ENCODE measurements around the gene BTNL2.
"Not testable (repeated sequence)": the region's sequence is repeated elsewhere in the genome, so short reads cannot be mapped to it uniquely, and the experiment has no call there.

BTNL2 gene, protein sequence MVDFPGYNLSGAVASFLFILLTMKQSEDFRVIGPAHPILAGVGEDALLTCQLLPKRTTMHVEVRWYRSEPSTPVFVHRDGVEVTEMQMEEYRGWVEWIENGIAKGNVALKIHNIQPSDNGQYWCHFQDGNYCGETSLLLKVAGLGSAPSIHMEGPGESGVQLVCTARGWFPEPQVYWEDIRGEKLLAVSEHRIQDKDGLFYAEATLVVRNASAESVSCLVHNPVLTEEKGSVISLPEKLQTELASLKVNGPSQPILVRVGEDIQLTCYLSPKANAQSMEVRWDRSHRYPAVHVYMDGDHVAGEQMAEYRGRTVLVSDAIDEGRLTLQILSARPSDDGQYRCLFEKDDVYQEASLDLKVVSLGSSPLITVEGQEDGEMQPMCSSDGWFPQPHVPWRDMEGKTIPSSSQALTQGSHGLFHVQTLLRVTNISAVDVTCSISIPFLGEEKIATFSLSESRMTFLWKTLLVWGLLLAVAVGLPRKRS

DNA sequence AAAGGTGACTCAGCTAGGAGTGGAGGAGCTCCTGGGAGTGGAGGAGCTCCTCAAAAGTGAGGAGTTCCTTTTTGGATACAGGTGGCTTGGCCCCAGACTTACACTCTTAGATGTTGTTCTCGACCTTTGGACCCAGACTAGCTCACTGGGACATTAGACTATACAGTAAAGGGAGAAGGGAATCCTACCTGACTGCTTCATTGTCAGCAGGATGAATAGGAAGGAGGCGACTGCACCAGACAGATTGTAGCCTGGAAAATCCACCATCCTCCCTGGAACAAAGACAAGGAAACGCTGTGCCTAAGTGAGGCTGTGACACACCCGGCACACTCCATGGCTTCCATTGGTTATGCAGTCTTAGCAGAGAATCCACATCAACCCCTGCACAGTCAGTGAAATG, at the start of gene BTNL2:
BTNL2 (minus strand) TSS at position 325 of the 400 bp plus-strand sequence; CDS start at position 267, 58 bp downstream.
- DNase-seq (ENCODE audit: low read depth) = no peak

DNA sequence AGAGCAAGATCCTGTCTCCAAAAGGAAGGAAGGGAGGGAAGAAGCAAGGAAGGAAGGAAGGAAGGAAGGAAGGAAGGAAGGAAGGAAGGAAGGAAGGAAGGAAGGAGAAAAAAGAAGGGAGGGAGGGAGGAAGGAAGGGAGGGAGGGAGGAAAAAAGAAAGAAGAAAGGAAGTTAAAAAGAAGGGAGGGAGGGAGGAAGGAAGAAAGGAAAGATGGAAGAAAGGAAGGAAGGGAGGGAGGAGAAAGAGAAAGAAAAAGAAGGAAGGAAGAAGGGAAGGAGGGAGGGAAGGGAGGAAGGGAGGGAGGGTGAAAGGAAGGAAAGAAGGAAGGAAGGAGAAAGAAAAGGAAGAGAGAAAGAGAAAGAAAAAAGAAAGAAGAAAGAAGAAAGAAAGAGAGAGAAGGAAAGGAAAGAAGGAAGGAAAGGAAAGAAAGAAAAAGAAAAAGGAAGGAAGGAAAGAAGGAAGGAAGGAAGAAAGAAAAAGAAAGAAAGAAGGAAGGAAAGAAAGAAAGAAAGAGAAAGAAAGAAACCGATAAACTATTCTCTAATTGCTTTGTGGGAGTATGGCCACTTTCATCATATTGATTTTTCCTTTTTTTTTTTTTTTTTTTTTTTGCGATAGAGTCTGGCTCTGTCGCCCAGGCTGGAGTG, 42.2 kb upstream of the BTNL2 start:
- DNase-seq (ENCODE audit: low read depth) = no peak

DNA sequence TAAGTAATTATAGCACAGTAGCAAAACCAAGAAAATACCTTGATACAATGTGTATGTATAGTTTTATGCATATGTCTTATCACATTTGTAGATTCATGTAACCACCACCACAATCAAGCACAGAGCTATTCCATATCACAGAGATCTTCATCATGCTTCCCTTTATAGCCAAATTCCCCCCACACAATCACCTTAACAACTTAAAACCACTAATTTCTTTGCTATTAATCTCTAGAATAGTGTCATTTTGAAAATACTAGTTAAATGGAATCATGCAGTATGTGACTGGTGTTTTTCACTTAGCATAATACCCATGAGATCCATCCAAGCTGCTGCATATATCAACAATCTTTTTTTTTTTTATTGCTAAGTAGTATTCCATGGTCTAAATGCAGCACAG, 41.0 kb upstream of the BTNL2 start:
- no peak for DNase-seq (ENCODE audit: low read depth)

DNA sequence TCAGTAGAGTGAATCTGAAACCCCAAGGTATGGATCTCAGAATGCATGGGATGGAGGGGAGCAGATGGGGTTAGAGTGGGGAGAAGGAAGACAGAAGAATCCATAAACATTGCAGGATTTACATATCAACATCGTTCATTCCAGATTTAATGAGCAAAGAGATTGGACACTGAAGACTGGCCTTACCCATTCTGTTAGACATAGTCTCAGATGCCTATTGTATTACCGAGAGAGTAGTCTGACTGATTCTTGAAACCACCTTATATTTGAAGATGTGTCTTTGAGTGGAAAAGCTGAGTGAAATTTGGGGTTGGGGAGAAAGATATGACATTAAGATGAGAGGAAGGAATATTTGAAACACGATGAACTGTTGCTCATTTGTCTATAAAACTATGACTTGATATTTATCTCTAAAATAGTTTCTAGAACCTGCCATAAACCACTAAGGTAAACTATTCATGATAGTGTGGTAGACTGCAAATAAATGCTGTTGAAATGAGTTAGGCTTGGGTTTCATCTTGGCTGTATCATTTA, 38.4 kb upstream of the BTNL2 start:
- DNase-seq (ENCODE audit: low read depth) = no peak

DNA sequence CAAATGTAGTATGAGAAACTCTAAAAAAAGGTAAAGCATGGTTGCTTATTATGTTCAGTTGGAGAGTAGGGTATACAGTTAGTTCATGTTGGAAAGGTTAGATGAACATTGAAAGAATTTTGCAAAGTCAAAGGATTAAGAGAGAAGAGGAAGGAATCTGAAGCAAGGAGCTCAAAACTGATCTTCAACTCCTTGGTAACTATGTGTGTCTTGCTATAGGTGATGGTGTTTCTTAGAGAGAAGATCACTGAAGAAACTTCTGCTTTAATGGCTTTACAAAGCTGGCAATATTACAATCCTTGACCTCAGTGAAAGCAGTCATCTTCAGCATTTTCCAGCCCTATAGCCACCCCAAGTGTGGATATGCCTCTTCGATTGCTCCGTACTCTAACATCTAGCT, 37.5 kb upstream of the BTNL2 start:
- DNase-seq (ENCODE audit: low read depth) = no peak

DNA sequence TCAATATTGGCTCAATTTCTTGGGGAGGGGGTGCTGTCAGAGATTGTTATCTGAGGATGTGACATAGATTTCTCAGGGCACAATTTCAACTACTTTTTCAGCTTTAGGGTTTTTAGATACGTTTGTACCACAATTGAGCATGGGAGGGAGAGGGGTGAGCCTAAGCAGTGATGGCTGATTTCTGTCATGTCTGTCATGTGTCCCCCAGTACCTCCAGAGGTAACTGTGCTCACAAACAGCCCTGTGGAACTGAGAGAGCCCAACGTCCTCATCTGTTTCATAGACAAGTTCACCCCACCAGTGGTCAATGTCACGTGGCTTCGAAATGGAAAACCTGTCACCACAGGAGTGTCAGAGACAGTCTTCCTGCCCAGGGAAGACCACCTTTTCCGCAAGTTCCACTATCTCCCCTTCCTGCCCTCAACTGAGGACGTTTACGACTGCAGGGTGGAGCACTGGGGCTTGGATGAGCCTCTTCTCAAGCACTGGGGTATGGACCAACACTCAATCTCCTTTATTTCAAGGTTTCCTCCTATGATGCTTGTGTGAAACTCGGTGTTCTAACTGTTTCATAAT, 36.1 kb upstream of the BTNL2 start:
- no peak for DNase-seq (ENCODE audit: low read depth)

DNA sequence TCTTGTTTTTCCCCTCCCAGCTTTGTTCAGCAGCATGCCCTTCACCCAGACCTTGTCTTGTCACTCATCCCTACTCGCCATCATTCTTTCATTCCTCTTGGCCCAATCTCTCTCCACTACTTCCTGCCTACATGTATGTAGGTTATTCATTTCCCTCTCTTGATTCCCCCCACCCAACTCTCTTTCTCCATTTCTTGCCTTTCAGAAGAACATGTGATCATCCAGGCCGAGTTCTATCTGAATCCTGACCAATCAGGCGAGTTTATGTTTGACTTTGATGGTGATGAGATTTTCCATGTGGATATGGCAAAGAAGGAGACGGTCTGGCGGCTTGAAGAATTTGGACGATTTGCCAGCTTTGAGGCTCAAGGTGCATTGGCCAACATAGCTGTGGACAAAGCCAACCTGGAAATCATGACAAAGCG, 35.3 kb upstream of the BTNL2 start:
- DNase-seq (ENCODE audit: low read depth) = no peak

DNA sequence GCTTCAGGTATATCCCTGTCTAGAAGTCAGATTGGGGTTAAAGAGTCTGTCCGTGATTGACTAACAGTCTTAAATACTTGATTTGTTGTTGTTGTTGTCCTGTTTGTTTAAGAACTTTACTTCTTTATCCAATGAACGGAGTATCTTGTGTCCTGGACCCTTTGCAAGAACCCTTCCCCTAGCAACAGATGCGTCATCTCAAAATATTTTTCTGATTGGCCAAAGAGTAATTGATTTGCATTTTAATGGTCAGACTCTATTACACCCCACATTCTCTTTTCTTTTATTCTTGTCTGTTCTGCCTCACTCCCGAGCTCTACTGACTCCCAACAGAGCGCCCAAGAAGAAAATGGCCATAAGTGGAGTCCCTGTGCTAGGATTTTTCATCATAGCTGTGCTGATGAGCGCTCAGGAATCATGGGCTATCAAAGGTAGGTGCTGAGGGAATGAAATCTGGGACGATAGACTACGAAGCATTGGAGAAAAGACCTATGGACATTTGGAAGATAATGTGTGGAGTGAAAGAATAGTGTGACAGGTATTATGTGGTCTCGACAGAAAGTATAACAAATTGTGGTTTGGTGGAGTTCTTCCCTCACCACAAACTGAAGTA, 32.7 kb upstream of the BTNL2 start, which contains the start of gene HLA-DRA:
HLA-DRA (plus strand) TSS at position 286 of the 613 bp plus-strand sequence; CDS start at position 350, 64 bp downstream.
- DNase-seq (ENCODE audit: low read depth) = no peak

DNA sequence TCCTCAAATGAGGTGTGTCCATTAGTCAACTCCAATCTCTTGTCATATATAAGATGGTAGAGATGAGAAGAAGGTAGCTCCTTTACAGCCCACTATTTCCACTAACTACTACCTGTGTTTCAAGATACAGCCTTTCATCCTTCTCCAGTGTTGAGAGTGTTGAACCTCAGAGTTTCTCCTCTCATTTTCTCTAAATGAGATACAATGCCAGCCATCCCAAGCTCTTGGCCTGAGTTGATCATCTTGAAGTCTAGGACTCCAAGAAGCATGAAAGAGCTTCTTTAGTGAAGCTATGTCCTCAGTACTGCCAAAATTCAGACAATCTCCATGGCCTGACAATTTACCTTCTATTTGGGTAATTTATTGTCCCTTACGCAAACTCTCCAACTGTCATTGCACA, 32.2 kb upstream of the BTNL2 start:
- no peak for DNase-seq (ENCODE audit: low read depth)

DNA sequence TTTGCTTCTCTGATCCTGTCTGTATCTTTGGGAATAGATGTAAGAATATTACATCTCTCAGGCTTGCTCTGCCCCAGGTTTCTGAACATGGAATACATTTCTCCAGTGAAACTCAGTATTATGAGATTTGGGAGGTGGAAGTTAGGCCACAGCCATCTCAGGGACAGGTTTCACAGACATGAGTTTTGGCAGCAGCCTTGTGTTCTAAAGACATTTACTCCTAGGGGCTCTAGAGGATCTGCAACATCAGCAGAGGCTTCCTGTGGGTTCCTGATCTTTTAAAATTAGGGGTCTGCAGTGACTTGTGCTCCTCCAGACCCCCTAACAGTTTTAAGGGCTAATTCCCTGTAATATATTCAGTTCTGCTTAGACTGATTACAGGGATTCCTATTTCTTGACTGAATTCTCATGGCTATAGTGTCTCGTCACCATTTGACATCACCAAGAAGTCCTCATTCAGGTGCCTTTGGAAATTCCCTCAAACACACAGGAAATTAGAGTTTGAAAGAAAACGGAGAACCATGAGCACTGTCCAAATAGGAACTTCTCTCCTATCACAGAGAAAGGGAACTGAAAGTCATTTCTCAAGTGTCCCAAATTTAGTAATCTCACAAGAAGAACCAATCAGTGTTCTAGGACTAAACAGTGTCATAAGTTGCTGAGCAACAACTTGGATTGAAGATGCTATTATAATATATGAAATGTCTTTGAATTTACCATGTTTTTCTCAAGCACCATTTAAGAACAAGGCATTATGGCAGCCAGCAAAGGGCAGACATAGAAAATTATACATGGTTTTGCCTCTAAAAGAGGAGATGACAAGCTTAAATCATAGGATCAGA, 30.2 kb upstream of the BTNL2 start:
- DNase-seq (ENCODE audit: low read depth) = no peak

DNA sequence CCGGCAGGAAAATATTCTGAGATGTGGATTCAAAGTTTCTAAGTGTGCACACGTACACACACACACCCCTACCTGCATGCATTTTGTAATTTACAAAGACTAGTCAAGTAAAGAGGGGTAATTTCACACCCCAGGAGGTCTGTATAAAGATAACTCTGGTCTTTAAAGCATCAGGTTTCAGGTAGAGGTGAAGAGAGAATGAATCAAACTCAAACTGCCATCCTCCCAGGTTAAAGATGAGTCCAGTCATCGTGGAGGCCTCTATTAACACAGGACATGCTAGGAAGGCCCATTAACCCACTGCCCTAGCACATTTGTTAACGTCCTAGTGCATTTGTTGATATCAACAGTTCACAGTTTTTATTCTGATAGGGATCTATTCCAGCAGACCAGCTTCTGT, 29.2 kb upstream of the BTNL2 start:
- no peak for DNase-seq (ENCODE audit: low read depth)

DNA sequence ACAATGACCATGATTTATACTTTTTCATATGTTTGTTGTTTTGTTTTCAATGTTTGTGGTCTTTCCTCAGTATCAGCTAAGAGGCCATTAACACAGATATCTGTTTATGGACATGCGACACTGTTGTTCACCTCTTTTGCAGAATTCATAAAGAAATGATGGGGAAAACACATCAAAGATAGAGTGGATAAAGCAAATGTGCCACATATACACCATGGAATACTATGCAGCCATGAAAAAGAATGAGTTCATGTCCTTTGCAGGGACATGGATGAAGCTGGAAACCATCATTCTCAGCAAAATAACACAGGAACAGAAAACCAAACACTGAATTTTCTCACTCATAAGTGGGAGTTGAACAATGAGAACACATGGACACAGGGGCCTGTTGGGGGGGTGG, 27.0 kb upstream of the BTNL2 start:
- not testable (repeated sequence) for DNase-seq (ENCODE audit: low read depth)

DNA sequence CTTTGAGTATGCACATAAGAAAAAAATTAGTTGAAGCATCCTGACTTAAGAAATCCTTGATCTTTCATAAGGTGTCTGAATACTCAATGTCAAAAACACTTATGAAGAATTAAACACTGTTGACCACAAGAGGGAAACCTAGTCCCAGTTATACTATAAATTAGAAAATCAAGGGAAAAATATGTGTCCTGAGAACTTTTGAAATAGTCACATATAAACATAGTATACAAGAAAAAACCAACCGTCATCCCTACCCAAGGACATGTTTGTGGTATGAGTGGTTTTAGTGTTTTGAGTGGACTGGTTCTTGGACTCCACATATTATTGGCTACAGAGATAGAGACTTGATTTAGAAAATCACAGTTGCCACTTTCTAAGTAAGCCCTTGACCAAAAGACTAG, 25.1 kb upstream of the BTNL2 start:
- no peak for DNase-seq (ENCODE audit: low read depth)

DNA sequence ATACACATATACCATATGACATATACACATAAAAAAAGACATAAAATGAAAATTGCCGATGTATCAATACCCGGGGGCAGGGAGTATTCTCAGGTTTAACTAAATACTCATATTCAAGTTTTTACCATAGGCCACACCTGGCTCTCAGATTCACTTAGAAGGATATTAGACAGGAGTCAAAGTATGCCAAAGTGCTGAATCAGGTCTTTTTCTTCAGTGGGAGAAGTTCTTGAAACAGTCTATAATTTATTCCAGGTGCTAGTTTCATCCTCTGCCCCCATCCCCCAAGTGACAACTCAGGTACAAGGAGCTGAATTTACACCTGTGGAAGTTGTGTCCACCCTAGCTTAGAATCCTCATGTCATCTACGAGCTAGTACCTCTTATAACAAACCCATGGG, 24.2 kb upstream of the BTNL2 start:
- no peak for DNase-seq (ENCODE audit: low read depth)

DNA sequence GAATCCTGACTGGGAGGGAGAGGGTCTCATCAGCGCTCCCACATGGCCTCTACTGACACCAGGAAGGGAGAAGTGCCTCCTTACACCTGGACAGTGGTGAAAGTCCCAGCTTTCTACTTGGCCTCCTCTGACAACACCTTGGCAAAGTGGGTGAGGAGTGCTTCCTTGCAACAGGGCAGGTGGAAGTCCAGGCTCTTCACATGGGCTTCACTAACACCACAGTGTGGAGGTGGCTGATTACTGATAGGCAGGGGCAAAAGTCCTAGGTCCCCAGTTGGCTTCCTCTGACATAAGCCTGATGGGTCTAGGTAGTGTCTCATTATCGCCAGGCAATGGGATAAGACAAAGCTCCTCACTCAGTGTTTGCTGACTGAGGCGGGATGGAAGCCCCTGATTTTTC, 23.2 kb upstream of the BTNL2 start:
- DNase-seq (ENCODE audit: low read depth) = no peak

DNA sequence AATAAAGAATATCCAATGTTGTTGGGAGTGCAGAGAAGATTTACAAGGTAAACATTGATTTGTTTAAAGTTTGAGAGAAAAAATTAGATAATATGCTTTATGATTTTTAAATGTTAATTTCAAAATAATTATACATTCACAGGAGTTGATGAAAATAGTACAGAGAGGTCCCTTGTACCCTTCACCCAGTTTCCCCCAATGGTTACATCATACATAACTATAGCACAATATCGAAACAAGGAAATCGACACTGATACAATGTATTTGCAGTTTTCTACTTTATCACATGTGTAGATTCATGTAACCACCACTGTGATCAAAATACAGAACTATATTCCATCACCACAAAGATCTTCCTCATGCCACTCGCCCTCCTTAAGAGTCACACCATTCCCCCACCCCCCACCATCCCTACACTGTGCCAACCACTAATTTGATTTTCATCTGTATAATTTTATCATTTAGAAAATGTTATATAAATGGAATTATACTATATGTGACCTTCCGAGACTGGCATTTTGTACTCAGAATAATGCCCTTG, 21.0 kb upstream of the BTNL2 start:
- no peak for DNase-seq (ENCODE audit: low read depth)

DNA sequence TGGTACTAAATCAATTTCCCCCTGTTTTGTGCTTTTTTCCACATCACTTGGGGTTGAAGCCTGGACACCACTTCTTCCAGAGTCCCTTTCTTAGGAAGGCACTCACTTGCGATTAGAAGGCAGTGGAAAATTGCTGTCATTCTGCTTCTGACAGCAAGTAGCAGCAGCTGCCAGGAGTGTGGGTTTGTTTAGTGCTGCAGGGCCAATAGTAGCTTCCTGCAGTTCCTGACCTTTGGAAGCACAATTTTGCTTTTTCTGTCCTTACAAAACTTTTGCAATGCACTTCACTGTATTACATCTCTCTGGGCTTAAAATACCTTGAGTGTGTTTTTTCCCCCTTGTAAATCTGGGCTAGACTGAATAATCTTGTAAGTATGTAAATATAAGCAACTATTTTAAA, 20.2 kb upstream of the BTNL2 start:
- no peak for DNase-seq (ENCODE audit: low read depth)

DNA sequence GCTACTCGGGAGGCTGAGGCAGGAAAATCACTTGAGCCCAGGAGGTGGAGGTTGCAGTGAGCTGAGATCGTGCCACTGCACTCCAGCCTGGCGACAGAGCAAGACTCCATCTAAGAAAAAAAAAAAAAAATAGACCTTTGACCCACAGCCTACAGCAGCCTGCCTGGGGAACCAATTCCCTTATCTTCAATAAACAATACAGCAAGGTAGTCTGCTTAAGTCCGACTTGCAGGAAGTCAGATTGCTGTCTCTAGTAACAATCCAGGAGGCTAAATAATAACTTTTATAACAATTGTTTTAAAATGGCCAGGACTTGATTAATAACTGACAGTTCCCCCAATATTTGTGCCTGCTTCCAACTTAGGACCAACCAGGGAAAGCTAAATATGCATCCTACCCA, 19.4 kb upstream of the BTNL2 start:
- no peak for DNase-seq (ENCODE audit: low read depth)

DNA sequence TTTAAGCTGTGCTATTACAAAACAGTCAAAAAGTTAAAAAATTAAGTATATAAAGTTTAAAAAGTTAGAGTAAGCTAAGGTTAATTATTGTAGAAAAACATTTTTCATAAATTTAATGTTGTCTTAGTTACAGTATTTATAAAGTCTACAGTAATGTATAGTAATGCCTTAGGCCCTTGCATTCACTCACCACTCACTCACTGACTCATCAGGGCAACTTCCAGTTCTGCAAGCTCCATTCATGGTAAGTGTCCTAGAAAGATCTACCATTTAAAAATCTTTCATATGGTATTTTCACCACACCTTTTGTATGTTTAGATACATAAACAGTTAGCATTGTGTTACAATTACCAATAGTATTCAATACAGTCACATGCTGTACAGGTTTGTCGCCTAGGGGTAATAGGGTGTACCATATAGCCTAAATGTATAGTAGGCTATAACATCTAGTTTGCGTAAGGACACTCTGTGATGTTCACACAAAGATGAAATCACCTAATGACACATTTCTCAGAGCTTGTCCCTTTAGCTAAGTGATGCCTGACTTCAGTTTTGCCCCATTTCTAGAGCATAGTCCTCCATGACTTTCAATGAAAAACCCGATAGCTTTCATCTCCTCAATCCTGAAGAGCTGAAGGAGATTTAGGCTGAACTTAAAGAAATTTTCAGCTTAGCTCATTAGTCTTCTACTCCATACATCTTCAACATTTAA, 17.8 kb upstream of the BTNL2 start:
- no peak for DNase-seq (ENCODE audit: low read depth)

DNA sequence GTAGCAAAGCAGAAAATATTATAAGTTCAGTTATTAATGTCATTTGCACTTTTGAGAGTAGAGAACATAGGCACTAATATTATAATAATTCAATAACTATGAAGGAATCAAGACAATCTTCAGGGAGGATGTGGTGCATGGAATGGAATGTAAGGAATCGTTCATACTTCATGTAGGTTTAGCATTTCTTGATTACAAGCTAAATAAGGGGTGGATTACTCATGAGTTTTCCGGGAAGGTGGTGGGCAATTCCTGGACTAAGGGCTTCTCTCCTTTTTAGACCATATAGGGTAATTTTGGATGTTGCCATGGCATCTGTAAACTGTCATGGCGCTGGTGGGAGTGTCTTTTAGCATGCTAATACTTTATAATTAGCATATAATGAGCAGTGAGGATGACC, 9.1 kb upstream of the BTNL2 start:
- no peak for DNase-seq (ENCODE audit: low read depth)

Measured in stimulated activated CD8-positive, alpha-beta memory T cell treated with anti-CD3 and anti-CD28 coated beads, Interleukin-12 subunit alpha, Interleukin-12 subunit beta, amount 100 ng/mL, for 1 hour (primary cell).